Gastrocnemius medialis (tissue), 4 donors: ENCODE results near the gene VN1R5.

Experiments used
- CTCF ChIP-seq, 5 experiments: fragments of 450-650 bp in 3 of 5; fragments of 200-600 bp in 2 of 5; sonication (generic) in 2 of 5; IDR thresholded peaks in 4 of 5; conservative IDR thresholded peaks in 1 of 5; 1 replicate in 4 of 5; 2 replicates in 1 of 5; pipeline ENCODE4 v1.5.1; 2016 to 2019; ENCODE audit warnings: antibody characterized with exemption in 5 of 5, mild to moderate bottlenecking in 3 of 5, moderate library complexity in 3 of 5
- POLR2A ChIP-seq, 2 donors: fragments of 450-650 bp; IDR thresholded peaks; one replicate each; pipeline ENCODE4 v1.6.1; 2017; ENCODE audit warnings: antibody characterized with exemption in 2 of 2, mild to moderate bottlenecking in 2 of 2, moderate library complexity in 2 of 2

GRCh38 chr1:247295274-247295684 is 39.4 kb downstream of the VN1R5 start:
- TF ChIP-seq POLR2A (IDR thresholded peaks at IDR 0.05) (no peak), CTCF (IDR thresholded peaks at IDR 0.05 in 4 of 5, conservative IDR thresholded peaks at IDR 0.05 in 1 of 5) (no peak)
